Germinal center (tissue), 1 donor: ENCODE data around the gene USH1C.

Experiments used
- DNase-seq: peaks from one replicate; pipeline ENCODE4 v3.0.0; 2012; ENCODE audit warnings: mixed read lengths, low spot score

The USH1C gene

GRCh38 chr11:17471501-17471900 lies 72.7 kb downstream of the USH1C start:
- DNase-seq, result no peak

- DNase-seq, result no peak
These were observed 74.2 kb downstream of the USH1C start for GRCh38 chr11:17469998-17470397.

DNA sequence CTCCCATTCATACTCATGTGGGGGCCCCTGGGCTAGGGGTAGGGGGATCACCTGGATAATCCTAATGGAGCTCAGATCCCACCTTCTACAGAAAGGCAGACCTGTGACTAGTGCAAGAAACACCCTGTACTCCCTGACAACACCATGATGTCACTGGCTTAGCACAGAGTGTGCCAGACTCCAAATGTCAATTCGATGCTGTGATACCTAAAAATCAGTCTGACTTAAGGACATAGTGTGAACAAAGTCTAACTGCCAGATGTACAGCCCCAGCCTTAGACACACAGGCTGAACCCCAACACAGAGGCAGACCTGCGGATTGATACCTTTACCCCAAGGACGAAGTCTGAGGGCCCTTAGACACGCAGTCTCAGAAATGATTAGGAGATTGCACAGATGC lies 76.1 kb downstream of the USH1C start:
- no peak for DNase-seq

GRCh38 chr11:17463546-17464174 lies 80.6 kb downstream of the USH1C start:
- DNase-seq, result no peak

DNA sequence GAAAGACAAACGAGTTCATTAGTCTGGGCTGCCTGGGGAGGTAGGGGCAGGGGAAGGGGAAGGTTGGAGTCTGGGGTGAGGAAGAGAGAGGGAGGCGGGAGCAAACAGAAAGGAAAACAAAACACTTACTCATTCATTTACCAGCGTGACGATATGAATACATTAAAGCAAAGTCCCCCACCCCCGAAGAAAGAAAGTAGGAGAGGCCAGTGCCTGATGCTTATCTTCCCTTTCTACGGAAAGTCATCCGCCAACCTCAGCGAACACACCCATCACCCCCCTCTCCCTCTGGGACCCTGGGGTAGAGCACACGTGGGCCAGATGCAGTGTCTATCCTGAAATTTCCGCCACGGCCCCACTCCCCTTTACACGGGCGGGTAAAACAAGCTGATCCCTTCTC lies 81.3 kb downstream of the USH1C start:
- DNase-seq, result no peak

DNA sequence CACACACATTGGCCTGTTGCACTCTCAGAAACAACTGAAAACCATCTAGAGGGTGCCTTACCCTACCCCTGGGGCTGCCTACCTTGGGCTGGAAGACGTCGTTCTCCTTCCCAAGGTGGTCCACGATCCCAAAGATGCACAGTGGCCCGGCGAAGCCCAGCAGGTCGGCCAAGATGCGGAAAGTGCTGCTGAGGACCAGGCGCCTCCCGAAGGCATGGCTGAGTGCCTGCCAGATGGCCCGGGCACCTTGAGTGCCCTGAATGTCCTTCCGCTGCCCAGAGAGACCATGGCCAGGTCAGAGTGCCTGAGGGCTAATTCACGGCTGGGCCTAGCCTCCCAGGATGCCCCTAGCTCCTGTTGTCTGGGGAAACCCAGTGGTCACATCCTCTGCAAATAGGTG lies 83.8 kb downstream of the USH1C start:
- DNase-seq, result no peak

DNA sequence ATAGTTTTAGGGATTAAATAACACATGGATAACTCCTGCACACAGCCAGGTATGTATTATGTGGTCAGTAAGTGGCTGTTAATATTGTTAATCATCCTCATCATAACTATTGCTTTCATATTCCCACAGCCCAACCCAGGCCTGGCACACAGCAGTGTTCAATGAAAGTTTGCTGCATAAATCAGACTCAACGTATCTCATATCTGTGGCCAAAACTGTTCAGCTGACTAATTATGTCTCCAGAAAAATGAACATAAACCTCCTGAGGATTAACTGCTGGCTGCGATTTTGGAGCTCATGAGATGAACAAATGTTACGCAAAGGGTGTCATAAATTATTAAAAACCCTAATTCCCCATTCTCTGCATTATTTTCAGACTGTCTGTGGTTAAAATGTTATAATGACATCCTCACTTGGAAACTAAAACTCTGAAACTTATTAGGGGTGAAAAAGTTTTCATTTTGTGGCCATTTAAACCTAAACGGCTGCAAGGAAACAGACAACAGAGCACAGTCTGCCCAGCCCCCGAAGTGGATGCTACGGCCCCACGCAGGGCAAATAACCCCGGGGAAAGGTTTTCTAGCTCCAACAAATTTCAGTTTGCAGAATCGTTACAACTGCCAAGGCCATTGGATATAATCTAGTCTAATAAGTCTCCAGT lies 84.8 kb downstream of the USH1C start:
- DNase-seq, result no peak

- no peak for DNase-seq
These were observed 85.9 kb downstream of the USH1C start for GRCh38 chr11:17458268-17458667.

- no peak for DNase-seq
These were observed 86.6 kb downstream of the USH1C start for GRCh38 chr11:17457396-17458173.

DNA sequence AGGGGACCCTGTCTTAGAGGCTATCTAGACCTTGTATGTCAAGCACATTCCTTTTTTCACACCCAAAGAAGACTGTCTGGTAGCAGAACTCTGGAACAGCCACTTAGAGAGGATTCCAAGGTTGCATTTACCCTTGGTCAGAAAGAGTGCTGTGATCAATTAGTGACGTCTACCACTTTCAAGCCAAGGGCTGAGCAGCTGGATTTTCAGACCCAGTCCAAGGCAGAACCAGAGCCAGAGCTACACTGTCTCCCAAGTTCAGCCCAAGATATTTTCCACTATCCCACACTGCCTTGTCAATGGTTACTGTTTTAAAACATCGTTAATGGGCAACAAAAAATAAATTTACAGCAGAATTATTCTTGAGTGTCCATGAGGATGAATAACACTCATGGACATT lies 91.5 kb downstream of the USH1C start:
- no peak for DNase-seq

GRCh38 chr11:17449158-17449557 lies 95.1 kb downstream of the USH1C start:
- DNase-seq, result no peak

GRCh38 chr11:17446482-17446881 lies 97.7 kb downstream of the USH1C start:
- DNase-seq, result no peak

- no peak for DNase-seq
These were observed 98.9 kb downstream of the USH1C start for GRCh38 chr11:17445240-17445795.

GRCh38 chr11:17443926-17444690 lies 100.1 kb downstream of the USH1C start:
- DNase-seq, result no peak
